GM18499 (cell line): ENCODE data around the gene CHTF18.
"Not testable (repeated sequence)": the region's sequence is repeated elsewhere in the genome, so short reads cannot be mapped to it uniquely, and the experiment has no call there.

ENCODE experiments used
- ATAC-seq: cut with Tn5 transposase; IDR thresholded peaks from one replicate; pipeline ENCODE4 v1.9.1; 2021; ENCODE audit warnings: moderate number of reproducible peaks; ENCODE audit not compliant: insufficient read depth, unreplicated experiment

Gene CHTF18

DNA sequence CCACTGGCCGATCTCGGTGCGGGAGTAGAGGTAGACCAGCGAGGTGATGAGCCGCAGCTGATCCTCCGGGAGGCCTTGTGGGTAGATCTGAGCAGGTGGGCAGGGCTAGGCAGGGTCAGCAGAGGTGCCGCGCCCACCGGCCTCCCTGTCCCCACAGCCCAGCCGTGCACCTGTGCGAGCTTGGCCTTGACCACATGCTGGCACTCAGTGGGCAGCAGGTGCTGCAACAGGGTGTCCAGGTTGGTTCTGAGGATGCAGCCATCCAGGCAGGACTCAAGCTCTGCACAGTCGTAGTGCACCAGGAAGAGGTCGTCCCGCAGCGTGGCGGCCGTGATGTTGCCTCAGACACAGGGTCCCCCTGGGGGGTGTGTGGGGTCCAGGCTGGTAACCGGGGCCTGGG is 15.5 kb upstream of the CHTF18 start:
- ATAC-seq, result no peak

DNA sequence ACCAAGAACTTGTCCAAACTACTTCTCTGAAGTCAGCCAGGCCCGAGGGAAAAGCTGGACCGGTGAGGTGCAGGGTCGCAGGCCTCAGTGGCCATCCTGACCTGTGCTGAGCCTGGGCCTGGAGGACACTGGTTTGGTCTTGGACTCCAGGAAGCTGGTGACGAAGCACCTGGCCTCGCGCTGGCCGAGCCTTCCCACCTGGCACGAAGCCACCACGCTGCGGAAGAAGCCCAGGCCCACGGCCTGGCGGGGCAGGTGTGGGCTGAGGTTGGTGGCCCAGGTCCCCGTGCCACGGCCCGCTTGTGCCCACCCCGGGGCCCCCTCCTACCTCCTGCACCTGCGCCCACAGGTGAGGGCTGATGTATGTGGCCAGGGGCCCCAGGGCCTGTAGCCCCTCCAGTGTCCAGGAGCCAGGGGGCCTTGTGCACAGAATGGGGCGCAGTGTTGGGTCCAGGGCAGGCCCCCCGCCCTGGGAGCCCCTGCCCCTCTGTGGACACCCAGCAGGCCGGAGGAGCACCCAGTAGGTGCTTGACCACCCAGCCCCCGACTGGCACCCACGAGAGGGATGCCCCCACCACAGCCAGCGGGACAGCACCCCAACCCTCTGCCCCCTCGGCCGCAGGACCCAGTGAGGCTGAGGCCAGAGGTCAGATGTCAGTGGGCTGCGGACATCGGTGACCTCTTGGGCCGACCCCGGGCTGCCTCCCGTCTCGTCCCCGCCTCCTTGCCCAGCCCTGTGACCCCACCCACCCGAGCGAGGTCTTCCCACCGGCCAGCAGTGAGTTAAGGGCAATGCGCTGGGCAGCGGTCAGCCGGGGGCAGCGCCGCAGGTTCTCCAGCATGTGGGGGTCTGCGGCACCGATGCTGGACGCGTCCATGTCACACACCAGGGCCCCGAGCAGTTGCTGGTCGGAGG is 14.1 kb upstream of the CHTF18 start:
- no peak for ATAC-seq

DNA sequence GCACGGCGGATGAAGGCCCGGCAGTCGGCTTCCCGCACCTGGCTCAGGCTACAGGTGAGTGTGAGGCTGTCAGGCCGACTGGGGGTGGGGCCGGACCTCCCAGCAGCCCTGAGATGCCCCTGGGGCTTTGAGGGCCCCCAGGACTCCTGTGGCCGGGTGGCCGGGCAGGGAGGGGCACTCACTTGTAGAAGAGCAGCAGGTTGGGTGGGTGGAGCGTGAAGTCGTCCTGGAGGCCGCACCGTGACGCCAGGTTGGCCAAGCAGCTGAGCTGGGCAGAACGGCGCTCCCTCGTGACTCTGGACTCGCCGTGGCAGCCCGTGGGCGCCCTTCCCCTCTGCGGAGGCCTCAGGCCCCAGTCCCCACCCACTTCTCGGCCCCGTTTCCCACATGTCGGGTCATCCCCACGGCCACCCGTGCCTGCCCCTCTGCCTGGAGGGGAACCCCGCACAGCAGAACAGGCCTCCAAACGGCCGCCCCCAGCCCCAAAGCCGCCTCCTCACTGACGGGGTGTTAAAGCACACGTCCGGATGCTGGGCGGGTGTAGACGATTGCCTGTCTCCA is 13.1 kb upstream of the CHTF18 start:
- no peak for ATAC-seq

DNA sequence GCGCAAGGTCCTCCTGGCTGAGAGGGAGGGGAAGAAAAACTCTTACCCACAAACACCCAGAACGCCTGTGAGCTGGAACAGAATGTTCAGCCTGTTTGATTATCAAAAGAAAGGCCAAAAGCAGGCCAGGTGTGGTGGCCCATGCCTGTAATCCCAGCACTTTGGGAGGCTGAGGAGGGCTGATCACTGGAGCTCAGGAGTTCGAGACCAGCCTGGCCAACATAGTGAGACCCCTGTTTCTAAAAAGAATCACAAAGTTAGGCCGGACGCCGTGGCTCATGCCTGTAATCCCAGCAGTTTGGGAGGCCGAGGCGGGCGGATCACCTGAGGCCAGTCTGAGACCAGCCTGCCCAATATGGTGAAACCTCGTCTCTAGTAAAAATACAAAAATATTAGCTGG is 12.1 kb upstream of the CHTF18 start:
- not testable (repeated sequence) for ATAC-seq

DNA sequence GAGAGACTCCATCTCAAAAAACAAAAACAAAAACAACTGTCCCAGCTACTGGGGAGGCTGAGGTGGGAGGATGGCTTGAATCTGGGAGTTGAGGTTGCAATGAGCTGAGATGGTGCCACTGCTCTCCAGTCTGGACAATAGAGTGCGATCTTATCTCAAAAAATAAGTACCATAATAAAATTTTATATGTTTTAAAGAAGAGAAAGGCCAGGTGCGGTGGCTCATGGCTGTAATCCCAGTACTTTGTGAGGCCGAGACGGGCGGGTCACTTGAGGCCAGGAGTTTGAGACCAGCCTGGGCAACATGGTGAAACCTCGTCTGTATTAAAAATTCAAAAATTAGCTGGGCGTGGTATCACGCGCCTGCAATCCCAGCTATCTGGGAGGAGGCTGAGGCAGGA is 11.6 kb upstream of the CHTF18 start:
- no peak for ATAC-seq

DNA sequence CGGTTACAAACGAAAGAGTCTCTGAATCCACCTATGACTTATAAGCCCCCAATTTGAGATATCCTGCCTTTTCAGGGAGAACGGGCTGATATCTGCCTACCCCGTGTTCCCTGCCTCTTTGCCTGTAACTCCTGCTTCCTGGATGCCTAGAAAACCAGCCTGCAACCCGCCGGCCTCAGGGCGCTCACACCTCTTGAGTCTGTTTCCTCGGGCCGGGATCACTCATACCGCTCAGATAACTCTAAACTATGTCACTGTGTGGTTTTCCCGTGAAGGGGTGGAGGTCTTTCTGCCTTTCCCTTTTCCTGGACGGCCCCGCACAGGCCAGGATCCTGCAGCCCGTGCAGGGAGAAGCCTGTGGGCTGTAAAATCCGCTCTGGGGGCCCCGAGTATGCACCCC is 10.6 kb upstream of the CHTF18 start:
- ATAC-seq, result no peak

DNA sequence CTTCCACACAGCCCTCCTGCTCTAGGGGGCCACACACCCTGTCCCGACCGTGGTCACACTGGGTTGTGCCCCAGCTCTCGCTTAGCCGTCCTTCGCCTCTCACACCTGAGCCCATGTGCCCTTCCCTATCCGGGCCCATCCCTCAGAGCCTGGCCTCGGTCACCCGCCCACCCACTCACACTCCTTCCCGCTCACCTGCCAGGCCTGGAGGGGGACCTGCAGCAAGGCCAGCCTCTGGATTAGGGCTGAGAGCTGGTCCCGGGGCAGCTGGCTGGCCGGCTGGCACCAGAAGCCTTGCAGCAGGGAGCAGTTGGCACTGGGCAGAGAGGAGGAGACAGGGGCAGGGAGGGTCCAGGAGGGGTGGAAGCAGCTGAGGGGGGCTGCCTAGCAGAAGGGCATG is 10.0 kb upstream of the CHTF18 start:
- no peak for ATAC-seq

DNA sequence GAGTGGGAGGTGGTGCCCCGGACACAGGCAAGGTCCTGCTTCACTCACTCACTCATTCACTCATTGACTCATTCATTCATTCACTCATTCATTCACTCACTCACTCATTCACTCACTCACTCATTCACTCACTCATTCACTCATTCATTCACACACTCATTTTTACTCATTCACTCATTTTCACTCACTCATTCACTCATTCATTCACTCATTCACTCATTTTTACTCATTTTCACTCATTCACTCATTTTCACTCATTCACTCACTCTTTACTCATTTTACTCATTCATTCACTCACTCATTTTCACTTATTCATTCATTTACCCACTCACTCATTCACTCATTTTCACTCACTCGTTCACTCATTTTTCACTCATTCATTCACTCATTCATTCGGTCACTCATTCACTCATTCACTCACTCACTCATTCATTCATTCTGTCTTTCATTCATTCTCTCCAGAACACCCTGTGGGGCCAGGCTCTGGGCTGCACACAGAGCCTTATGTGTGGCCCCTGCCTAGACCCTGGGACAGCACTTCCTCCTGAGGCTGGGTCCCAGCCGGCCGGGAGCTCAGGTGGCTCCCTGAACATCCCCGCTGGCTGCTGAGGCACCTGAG is 9.4 kb upstream of the CHTF18 start:
- ATAC-seq, result no peak

DNA sequence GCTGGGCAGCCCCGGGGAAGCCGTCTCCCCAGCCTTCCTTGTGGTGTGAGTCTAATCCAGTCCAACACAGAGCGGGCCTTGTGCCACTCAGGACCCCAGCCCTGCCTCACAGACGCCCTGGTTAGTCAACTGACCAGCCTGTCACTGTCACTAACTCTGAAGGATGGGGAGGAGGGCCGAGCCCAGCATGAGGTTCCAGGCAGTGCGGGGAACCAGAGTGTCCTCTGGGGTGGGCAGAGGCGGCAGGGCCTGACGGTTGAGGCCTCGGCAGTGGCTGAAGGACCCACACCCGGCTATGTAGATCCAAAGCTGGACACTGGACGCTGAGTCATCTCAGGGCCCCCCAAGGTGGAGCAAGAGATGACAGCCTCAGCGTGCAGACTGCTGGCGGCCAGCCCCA is 8.9 kb upstream of the CHTF18 start:
- no peak for ATAC-seq

DNA sequence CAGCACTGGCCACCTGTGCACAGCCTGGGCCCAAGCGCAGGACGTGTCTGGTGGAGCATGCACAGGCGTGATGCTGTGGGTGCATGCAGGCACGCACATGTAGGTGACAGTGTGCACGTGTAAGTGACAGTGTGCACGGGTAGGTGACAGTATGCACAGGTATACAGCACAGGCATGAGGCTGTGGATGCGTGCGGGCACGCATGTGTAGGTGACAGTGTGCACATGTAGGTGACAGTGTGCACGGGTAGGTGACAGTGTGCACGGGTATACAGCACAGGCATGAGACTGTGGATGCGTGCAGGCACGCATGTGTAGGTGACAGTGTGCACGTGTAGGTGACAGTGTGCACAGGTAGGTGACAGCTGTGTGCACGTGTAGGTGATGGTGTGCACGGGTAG is 8.1 kb upstream of the CHTF18 start:
- no peak for ATAC-seq

DNA sequence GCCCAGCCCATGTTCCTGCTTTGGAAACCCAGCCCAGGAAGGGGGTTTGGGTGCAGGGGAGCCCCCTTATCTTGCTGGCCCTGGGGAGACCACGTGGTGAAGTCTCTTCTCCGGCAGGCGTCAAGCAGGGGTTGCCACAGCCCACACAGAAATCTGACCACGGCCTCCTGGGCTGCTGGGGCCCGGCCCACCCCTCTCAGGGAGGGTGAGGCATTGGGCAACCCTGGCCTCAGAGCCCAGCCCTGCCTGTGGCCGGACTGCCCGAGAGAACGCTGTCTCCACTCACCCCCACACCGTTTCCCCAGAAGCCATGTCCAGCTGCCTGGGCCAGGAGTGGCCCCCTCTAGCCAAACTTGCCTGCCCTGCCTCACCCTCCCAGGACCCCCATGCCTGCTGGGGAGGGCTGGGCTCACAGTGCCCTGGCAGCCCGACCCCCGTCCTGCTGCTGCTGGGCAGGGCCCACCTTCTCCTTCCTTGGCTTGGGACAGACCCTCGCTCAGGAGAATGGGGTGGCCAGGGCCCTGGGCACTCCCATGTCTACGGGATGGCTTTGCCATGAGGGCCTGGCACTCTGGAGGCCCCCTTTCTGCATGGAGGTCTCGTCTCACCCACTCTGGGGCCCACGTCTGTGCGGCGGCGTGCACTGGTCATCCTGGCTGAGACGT is 6.9 kb upstream of the CHTF18 start:
- no peak for ATAC-seq

DNA sequence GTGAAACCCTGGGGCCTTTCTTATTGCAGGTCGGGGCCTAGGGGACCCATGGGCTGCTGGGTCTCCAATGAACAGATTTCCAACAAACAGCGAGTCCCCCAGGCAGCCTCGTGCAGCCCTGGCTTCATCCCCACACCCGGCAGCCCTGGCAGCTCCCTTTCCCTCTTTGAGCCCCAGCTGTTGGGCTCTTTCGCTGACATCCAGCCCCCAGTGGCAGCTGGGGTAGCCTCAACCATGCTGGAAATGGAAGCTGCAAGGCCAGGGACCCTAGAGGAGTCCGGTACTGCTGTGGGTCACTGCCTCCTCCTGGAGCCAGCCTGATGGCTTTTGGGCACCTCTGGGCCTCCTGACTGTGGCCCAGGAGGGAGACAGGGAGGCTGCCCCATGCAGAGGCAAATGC is 6.2 kb upstream of the CHTF18 start:
- no peak for ATAC-seq

DNA sequence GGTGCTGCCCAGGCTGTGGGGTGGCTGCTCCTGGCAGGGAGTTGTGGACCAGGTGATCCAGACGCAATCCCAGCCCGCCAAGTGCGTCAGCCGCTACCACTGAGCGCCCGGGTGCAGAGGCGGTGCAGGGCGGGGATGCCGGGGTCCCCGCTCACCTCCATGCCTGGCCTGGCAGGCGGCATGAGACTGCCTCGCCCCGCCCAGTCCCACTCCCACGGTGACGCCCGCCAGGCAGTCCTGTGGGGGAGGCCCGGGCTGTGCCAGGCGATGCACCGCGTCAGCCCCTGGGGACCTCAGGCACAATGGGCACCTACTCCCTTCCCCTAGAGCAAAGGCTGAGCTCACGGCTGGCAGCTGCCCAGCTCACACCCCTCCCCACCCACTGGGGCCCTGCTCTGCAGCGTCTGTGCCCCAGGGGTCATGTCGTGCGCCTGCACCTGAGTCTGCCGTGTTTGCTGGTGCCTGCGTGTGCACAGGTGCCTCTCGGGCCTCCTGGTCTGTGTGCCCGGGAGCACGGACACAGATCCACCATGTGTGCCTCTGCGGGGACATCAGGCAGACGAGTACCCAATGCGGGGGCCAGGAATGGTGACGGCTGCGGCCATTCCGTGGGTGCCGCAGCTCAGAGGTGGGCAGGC is 5.5 kb upstream of the CHTF18 start:
- ATAC-seq, result no peak

DNA sequence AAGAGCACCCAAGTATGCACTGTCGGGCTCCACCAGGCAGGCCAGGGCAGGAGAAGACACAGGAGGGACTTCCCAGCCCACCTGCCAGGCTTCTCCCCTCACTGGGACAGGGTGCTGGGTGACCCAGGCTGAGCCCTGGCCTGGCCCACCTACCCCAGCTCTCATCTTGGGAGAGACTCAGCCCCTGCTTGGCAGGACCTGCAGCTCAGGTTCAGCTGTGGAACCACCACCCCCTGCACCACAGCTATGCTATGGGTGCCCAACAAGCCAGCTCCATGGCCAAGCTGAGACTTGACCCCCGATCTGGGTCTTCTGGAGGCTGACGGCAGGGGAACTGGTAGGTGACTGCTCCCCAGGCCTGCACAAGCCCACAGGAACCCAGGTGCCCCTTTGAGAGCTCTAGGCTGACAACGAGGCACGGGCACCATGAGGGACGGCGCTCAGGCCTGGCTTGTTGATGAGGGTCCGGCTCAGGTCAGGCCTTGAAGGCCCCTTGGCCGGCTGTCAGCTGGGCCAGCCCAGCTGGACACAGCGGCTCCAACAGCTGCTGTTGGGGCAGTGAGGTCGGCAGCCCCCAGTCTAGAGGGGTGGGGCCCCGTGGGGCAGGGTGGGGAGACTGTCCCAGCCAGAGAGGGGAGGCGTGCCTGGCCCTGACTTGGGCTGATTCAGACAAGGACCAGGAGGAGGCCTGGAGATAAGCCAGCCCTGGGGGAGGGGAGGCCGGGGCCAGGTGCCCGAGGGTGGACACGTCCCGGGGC is 4.8 kb upstream of the CHTF18 start:
- no peak for ATAC-seq

DNA sequence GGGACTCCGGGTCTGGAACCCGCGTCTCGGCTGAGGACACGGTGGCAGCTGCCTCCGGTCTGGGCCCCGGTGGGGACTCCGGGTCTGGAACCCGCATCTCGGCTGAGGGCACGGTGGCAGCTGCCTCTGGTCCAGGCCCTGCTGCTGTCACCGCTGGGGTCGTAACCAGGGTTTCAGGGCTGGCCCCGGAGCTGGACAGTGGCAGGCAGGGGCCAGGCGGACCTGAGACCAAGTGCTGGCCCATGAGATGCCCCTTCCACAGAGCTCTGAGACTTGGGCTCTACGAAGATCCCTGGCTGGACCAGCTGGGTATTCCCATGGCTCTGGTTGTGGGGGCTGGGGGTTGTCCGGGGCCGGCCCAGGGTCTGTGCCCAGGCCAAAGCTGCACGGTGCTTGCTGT is 4.0 kb upstream of the CHTF18 start:
- ATAC-seq, result no peak

DNA sequence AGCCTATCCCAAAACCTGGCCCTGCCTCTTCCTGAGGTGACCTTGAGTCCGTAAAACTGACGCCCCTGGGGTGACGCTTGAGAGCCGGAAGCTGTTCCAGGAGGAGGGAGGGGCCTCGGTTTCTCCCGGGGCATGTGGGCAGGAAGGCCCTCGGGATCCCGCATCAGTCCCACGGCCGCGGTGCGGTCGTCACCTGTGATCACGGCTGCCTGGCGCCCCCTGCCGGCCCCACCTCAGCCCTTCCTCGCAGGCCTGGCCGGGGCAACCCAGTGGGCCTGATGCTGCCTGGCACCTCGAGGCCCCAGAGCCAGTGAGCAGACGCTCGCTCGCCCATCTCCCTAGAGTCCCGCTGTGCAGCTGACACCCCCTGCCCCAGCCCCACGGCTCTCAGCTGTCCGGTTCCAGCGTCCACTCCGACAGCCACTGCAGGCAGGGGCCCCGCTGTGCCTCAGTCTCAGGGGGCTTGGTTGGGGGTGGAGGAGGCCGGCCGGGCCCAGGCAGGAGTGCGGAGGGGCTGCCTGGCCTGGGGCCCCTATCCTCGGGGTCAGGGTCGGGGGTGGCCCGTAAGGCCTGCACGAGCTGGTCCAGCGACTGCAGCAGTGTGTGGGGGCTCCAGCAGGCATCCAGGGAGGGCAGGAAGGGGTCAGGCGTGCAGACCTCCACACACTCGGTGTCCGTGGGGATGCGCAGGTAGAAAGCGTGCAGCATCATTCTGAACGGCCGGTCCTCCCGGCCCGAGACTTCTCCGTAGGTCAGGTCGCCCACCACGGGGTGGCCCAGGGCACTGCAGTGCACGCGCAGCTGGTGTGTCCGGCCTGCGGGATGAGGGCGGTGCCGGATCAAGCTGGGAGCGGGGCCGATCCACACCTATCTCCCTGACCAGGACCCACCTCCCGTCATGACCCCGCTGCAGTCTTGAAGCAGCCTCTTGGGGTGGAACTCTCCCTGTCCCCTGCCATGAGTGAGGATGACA is 2.6 kb upstream of the CHTF18 start:
- no peak for ATAC-seq

DNA sequence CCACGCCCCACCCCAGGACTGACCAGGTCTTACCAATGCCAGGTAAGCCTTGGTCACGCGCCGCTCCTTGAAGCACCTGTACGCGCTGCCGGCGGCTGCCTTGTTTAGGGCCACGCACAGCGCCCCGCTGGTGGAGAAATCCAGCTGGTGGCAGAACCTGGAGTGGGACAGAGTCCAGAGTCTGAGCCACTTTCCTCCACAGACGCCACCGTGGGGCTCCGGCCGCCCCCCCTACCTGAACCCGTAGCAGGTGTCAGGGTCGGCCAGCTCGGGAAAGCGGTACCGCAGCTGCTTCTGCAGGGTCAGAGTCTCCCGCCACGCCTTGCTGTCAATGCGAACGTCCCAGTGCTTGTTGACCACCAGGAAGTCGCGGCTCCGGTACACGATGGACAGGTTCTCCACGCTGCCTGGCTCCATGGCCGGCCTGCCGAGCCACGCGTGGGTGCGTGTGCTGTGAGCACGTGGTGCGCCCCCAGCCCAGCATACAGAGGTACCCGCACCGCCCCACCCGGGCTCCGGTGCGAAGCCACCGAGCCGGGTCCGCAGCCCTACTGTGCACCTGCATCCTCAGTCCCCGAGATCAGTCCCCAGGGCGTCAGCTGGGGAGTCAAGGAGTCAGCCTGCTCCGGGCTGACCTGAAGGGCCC is 976 bp upstream of the CHTF18 start:
- no peak for ATAC-seq

DNA sequence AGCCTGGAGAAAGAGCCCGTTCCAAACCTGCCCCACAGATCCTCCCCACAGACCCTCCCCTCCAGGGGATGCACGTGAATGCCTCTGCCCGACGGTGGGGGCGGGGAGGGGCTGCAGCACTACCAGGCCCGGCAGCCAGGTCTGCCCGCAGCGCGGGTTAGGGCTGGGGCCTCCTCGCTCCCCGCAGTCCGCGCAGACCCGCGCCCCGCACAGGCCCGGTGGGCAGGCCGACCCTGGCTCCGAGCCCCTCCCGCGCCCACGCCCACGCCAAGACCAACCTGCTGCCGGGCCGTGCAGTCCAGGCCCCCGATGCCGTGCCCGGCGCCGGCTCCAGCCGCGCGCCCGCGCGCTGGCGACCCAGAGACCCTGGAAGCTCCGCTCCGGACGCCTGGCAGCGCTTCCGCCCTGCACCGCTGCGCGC is 432 bp upstream of the CHTF18 start, which contains the start of gene RPUSD1:
TSS of gene RPUSD1 (minus strand) at position 404 of the 421 bp plus-strand sequence. CDS start 644 bp downstream, outside the sequence.
- no peak for ATAC-seq
